Measurements from ENCODE around the gene FOXO3. TPM values are rescaled to one million over a fixed set of nuclear protein-coding genes. Genes with fewer than 3 reads are reported as not detected.

The FOXO3 gene
- total and polyA plus RNA-seq, 2 donors from 2014 or later = 9.4 to 76.1 TPM

DNA sequence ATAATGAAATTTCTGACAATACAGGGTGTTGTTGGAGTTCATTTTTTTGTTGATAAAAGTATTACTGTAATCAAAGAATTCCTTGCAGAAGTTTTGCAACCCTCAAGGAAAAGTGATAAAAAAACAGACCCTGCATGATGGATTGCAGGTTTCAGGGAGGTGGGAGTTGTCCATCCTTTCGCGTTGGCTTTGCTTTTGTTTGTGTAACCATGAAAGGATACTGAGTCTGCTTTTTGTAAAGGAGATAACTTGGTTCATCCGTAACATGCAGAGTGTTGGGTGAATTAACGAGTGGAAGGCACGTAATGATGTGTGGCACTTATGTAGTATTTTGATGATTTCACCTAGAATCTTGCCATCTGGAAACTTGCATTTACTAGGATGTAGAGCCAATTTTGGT, 23.6 kb downstream of the FOXO3 start:
- H3K27me3 ChIP-seq (ENCODE audit: control insufficient read depth, insufficient read depth, low read length) = no peaks in the 10 kb centered on the region
- H3K27ac ChIP-seq (ENCODE audit: low read depth in 2 of 2, low read length in 2 of 2) = no peak overlapping the region

GRCh38 chr6:108585359-108585758, 24.6 kb downstream of the FOXO3 start:
- Histone ChIP-seq H3K9me3 (ENCODE audit: control insufficient read depth in 2 of 3, insufficient read depth in 1 of 3, low read length in 3 of 3) (no peaks in the 10 kb centered on the region), H3K4me3 (ENCODE audit: low read length in 3 of 3) (no peak overlapping the region), H3K4me1 (ENCODE audit: control insufficient read depth in 2 of 3, insufficient read depth in 2 of 3, low read depth in 1 of 3, low read length in 3 of 3) (peaks cover 14 to 76% (median 65%) of the 10 kb centered on the region in 3 donors), H3K27ac (ENCODE audit: low read depth in 2 of 2, low read length in 2 of 2) (no peak overlapping the region), H3K27me3 (ENCODE audit: control insufficient read depth, insufficient read depth, low read length) (no peaks in the 10 kb centered on the region), H3K9ac (ENCODE audit: low read length in 3 of 3) (no peak overlapping the region), H3K36me3 (ENCODE audit: control insufficient read depth in 2 of 3, insufficient read depth in 3 of 3, low read length in 3 of 3) (no peaks in the 10 kb centered on the region)
- TF ChIP-seq, protein P1, sequence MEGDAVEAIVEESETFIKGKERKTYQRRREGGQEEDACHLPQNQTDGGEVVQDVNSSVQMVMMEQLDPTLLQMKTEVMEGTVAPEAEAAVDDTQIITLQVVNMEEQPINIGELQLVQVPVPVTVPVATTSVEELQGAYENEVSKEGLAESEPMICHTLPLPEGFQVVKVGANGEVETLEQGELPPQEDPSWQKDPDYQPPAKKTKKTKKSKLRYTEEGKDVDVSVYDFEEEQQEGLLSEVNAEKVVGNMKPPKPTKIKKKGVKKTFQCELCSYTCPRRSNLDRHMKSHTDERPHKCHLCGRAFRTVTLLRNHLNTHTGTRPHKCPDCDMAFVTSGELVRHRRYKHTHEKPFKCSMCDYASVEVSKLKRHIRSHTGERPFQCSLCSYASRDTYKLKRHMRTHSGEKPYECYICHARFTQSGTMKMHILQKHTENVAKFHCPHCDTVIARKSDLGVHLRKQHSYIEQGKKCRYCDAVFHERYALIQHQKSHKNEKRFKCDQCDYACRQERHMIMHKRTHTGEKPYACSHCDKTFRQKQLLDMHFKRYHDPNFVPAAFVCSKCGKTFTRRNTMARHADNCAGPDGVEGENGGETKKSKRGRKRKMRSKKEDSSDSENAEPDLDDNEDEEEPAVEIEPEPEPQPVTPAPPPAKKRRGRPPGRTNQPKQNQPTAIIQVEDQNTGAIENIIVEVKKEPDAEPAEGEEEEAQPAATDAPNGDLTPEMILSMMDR (IDR thresholded peaks at IDR 0.05; ENCODE audit: borderline replicate concordance, extremely low read depth, insufficient read depth) = no peak
- intact Hi-C loops (cut with DNase I) = no loop called here
- no peak for FAIRE-seq
- DNase-seq = no peak

More for the DNA sequence above, 23.6 kb downstream of the FOXO3 start:
- TF ChIP-seq, protein P1 (IDR thresholded peaks at IDR 0.05; ENCODE audit: borderline replicate concordance, extremely low read depth, insufficient read depth) = no peak
- Histone ChIP-seq H3K4me1 (ENCODE audit: control insufficient read depth in 2 of 3, insufficient read depth in 2 of 3, low read depth in 1 of 3, low read length in 3 of 3) (peaks cover 9 to 69% (median 62%) of the 10 kb centered on the region in 3 donors), H3K9me3 (ENCODE audit: control insufficient read depth in 2 of 3, insufficient read depth in 1 of 3, low read length in 3 of 3) (no peaks in the 10 kb centered on the region), H3K4me3 (ENCODE audit: low read length in 3 of 3) (no peak overlapping the region), H3K9ac (ENCODE audit: low read length in 3 of 3) (no peak overlapping the region), H3K36me3 (ENCODE audit: control insufficient read depth in 2 of 3, insufficient read depth in 3 of 3, low read length in 3 of 3) (no peaks in the 10 kb centered on the region)
- FAIRE-seq (no peak), DNase-seq (no peak)
- intact Hi-C loops (cut with DNase I) = no loop called here

- H3K9me3 ChIP-seq (ENCODE audit: control insufficient read depth in 2 of 3, insufficient read depth in 1 of 3, low read length in 3 of 3) = no peaks in the 10 kb centered on the region
- no peaks in the 10 kb centered on the region for H3K27me3 ChIP-seq (ENCODE audit: control insufficient read depth, insufficient read depth, low read length)
- no peak overlapping the region for H3K9ac ChIP-seq (ENCODE audit: low read length in 3 of 3)
- intact Hi-C loops (cut with DNase I) = no loop called here
- H3K4me3 ChIP-seq (ENCODE audit: low read length in 3 of 3) = no peak overlapping the region
- H3K27ac ChIP-seq (ENCODE audit: low read depth in 2 of 2, low read length in 2 of 2) = no peak overlapping the region
- TF ChIP-seq, protein P1 (IDR thresholded peaks at IDR 0.05; ENCODE audit: borderline replicate concordance, extremely low read depth, insufficient read depth) = no peak
- DNase-seq (no peak), FAIRE-seq (no peak)
- peaks cover 14 to 76% (median 62%) of the 10 kb centered on the region in 3 donors for H3K4me1 ChIP-seq (ENCODE audit: control insufficient read depth in 2 of 3, insufficient read depth in 2 of 3, low read depth in 1 of 3, low read length in 3 of 3)
- no peaks in the 10 kb centered on the region for H3K36me3 ChIP-seq (ENCODE audit: control insufficient read depth in 2 of 3, insufficient read depth in 3 of 3, low read length in 3 of 3)
These were observed 25.3 kb downstream of the FOXO3 start for GRCh38 chr6:108585921-108586536.
